DMS 273 (cell line): Measurements from ENCODE around the gene LRTM2.
"Not testable (repeated sequence)": the region's sequence is repeated elsewhere in the genome, so short reads cannot be mapped to it uniquely, and the experiment has no call there.

Experiments used
- DNase-seq: peaks from one replicate; lab custom pipeline; 2025; ENCODE audit not compliant: unreplicated experiment; lab: John Stamatoyannopoulos, UW

LRTM2 gene

GRCh38 chr12:1811281-1811947, 9.0 kb upstream of the LRTM2 start:
- DNase-seq, result no peak

GRCh38 chr12:1811948-1812291, 8.4 kb upstream of the LRTM2 start:
- no peak for DNase-seq

GRCh38 chr12:1812650-1813302, 7.6 kb upstream of the LRTM2 start:
- no peak for DNase-seq

GRCh38 chr12:1814266-1814665, 6.1 kb upstream of the LRTM2 start:
- DNase-seq, result no peak

GRCh38 chr12:1815108-1815507, 5.3 kb upstream of the LRTM2 start:
- DNase-seq, result no peak

- DNase-seq, result no peak
These were observed 4.3 kb upstream of the LRTM2 start for GRCh38 chr12:1815814-1816729.

GRCh38 chr12:1816730-1817348, 3.5 kb upstream of the LRTM2 start:
- DNase-seq, result no peak

GRCh38 chr12:1817928-1818327, 2.4 kb upstream of the LRTM2 start:
- not testable (repeated sequence) for DNase-seq

- no peak for DNase-seq
These were observed 1.3 kb upstream of the LRTM2 start for GRCh38 chr12:1819050-1819449.

GRCh38 chr12:1819571-1819970, 794 bp upstream of the LRTM2 start:
- DNase-seq, result no peak

- no peak for DNase-seq
These were observed 529 bp downstream of the LRTM2 start for GRCh38 chr12:1820896-1821291.

GRCh38 chr12:1821805-1822204, 1.4 kb downstream of the LRTM2 start:
- DNase-seq, result peak; percentile 78

- DNase-seq, result no peak
These were observed 2.3 kb downstream of the LRTM2 start for GRCh38 chr12:1822699-1823098.

GRCh38 chr12:1823237-1823636, 2.9 kb downstream of the LRTM2 start:
- no peak for DNase-seq

GRCh38 chr12:1825382-1826102, 5.2 kb downstream of the LRTM2 start:
- DNase-seq, result no peak

GRCh38 chr12:1826401-1826800, 6.0 kb downstream of the LRTM2 start:
- no peak for DNase-seq

- DNase-seq, result peak; percentile 62
These were observed 6.7 kb downstream of the LRTM2 start for GRCh38 chr12:1826867-1827705.

- DNase-seq, result no peak
These were observed 7.8 kb downstream of the LRTM2 start for GRCh38 chr12:1827826-1828805.

GRCh38 chr12:1828856-1829255, 8.5 kb downstream of the LRTM2 start:
- DNase-seq, result no peak
